Measurements from ENCODE around the gene GFY. TPM values are rescaled to one million over a fixed set of nuclear protein-coding genes. Genes with fewer than 3 reads are reported as not detected.
"Not testable (repeated sequence)": the region's sequence is repeated elsewhere in the genome, so short reads cannot be mapped to it uniquely, and the experiment has no call there.

GFY gene
- polyA plus RNA-seq, 1 experiment = not detected

- ChIA-PET POLR2A (no interaction called here), CTCF (interaction anchor here (0.7 to 2.3 kb wide), 2 partner anchors 15 to 18 kb away, joined by 3 to 9 read pairs; partner anchors contain the start of gene FLT3LG)
- no peak for DNase-seq (ENCODE audit: low read depth, low spot score)
- TF ChIP-seq CTCF (IDR thresholded peaks at IDR 0.05; ENCODE audit: low read depth, low read length) = no peak
- H3K4me3 ChIP-seq (ENCODE audit: low read depth, low read length) = no peak overlapping the region
- H3K27ac ChIP-seq (ENCODE audit: low read depth, low read length) = peak overlapping the region; percentile 11
- H3K27me3 ChIP-seq (ENCODE audit: control insufficient read depth, insufficient read depth, low read length) = no peaks in the 10 kb centered on the region
- peaks cover 7% of the 10 kb centered on the region; the same call in 1 of the 2 replicates for H3K9me3 ChIP-seq (ENCODE audit: control insufficient read depth, insufficient read depth, low read length)
These were observed 33.3 kb downstream of the GFY start for GRCh38 chr19:49458567-49458903.

- ChIA-PET POLR2A (no interaction called here), CTCF (interaction anchor here (2.3 kb wide), 1 partner anchor 14 kb away, joined by 9 read pairs; the partner anchor contains the start of gene FLT3LG)
These were observed 34.2 kb downstream of the GFY start for GRCh38 chr19:49459388-49459787.

DNA sequence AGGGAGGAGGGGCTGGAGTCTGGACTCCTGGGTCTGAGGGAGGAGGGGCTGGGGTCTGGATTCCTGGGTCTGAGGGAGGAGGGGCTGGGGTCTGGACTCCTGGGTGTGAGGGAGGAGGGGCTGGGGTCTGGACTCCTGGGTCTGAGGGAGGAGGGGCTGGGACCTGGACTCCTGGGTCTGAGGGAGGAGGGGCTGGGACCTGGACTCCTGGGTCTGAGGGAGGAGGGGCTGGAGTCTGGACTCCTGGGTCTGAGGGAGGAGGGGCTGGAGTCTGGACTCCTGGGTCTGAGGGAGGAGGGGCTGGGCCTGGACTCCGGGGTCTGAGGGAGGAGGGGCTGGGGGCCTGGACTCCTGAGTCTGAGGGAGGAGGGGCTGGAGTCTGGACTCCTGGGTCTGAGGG lies 35.9 kb downstream of the GFY start:
- H3K4me3 ChIP-seq (ENCODE audit: low read depth, low read length); CTCF ChIA-PET; H3K27ac ChIP-seq (ENCODE audit: low read depth, low read length); POLR2A ChIA-PET; H3K9me3 ChIP-seq (ENCODE audit: control insufficient read depth, insufficient read depth, low read length); H3K27me3 ChIP-seq (ENCODE audit: control insufficient read depth, insufficient read depth, low read length); DNase-seq (ENCODE audit: low read depth, low spot score): not testable (repeated sequence)

More at GRCh38 chr19:49459388-49459787, 34.2 kb downstream of the GFY start:
- H3K27me3 ChIP-seq (ENCODE audit: control insufficient read depth, insufficient read depth, low read length) = no peaks in the 10 kb centered on the region
- no peak for TF ChIP-seq CTCF (IDR thresholded peaks at IDR 0.05; ENCODE audit: low read depth, low read length)
- no peak overlapping the region for H3K27ac ChIP-seq (ENCODE audit: low read depth, low read length)
- H3K4me3 ChIP-seq (ENCODE audit: low read depth, low read length) = no peak overlapping the region
- H3K9me3 ChIP-seq (ENCODE audit: control insufficient read depth, insufficient read depth, low read length) = peaks cover 7% of the 10 kb centered on the region; the same call in 1 of the 2 replicates
- DNase-seq (ENCODE audit: low read depth, low spot score) = no peak

DNA sequence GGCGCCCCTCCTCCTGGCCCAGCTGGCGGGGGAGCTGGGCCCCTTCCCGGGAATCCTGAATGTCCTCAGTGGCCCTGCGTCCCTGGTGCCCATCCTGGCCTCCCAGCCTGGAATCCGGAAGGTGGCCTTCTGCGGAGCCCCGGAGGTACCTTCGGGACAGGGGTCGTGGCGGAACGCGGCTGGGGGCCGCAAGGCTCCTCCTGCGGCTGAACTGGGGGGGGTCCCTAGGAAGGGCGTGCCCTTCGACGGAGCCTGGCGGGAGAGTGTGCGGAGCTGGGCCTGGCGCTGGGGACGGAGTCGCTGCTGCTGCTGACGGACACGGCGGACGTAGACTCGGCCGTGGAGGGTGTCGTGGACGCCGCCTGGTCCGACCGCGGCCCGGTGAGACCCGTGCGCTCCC lies 36.5 kb downstream of the GFY start:
- Histone ChIP-seq H3K27ac (ENCODE audit: low read depth, low read length) (no peak overlapping the region), H3K27me3 (ENCODE audit: control insufficient read depth, insufficient read depth, low read length) (no peaks in the 10 kb centered on the region), H3K4me3 (ENCODE audit: low read depth, low read length) (no peak overlapping the region), H3K9me3 (ENCODE audit: control insufficient read depth, insufficient read depth, low read length) (peaks cover 7% of the 10 kb centered on the region; the same call in 1 of the 2 replicates)
- CTCF ChIA-PET = no interaction called here
- POLR2A ChIA-PET = no interaction called here
- no peak for TF ChIP-seq CTCF (IDR thresholded peaks at IDR 0.05; ENCODE audit: low read depth, low read length)
- DNase-seq (ENCODE audit: low read depth, low spot score) = no peak

- no peak overlapping the region for H3K27ac ChIP-seq (ENCODE audit: low read depth, low read length)
- ChIA-PET POLR2A (interaction anchor here (0.6 kb wide), 1 partner anchor 83 kb away, joined by 4 read pairs; no protein-coding TSS in a partner anchor), CTCF (no interaction called here)
- no peak overlapping the region for H3K4me3 ChIP-seq (ENCODE audit: low read depth, low read length)
- H3K27me3 ChIP-seq (ENCODE audit: control insufficient read depth, insufficient read depth, low read length) = no peaks in the 10 kb centered on the region
- H3K9me3 ChIP-seq (ENCODE audit: control insufficient read depth, insufficient read depth, low read length) = peaks cover 7% of the 10 kb centered on the region; the same call in 1 of the 2 replicates
- no peak for DNase-seq (ENCODE audit: low read depth, low spot score)
- TF ChIP-seq CTCF (IDR thresholded peaks at IDR 0.05; ENCODE audit: low read depth, low read length) = no peak
These were observed 37.3 kb downstream of the GFY start for GRCh38 chr19:49462492-49462891.
